Fibroblast of upper back skin (primary cell): ENCODE data around the gene FXR2.
"Not testable (repeated sequence)": the region's sequence is repeated elsewhere in the genome, so short reads cannot be mapped to it uniquely, and the experiment has no call there.

Experiments used
- DNase-seq: peaks from one replicate; pipeline ENCODE4 v3.0.0-alpha.2; 2013

FXR2 gene

GRCh38 chr17:7614425-7615264 is at the start of gene FXR2:
Gene FXR2 (minus strand): TSS chr17:7614897. CDS start chr17:7614532, 365 bp downstream.
- DNase-seq = peak; percentile 100

- DNase-seq = no peak
These were observed 42.4 kb upstream of the FXR2 start for GRCh38 chr17:7656958-7657609.

- DNase-seq = no peak
These were observed 40.8 kb upstream of the FXR2 start for GRCh38 chr17:7655541-7655840.

GRCh38 chr17:7654832-7655540 is 40.3 kb upstream of the FXR2 start:
- peak; percentile 33 for DNase-seq

- no peak for DNase-seq
These were observed 38.0 kb upstream of the FXR2 start for GRCh38 chr17:7652388-7653356.

GRCh38 chr17:7651665-7652387 is 37.1 kb upstream of the FXR2 start:
- no peak for DNase-seq

GRCh38 chr17:7651097-7651664 is 36.5 kb upstream of the FXR2 start:
- DNase-seq = no peak

GRCh38 chr17:7650509-7651096 is 35.9 kb upstream of the FXR2 start, which contains the start of gene ATP1B2:
Gene ATP1B2 (plus strand): TSS chr17:7650926. CDS start chr17:7651519, 593 bp downstream.
- no peak for DNase-seq

- no peak for DNase-seq
These were observed 32.3 kb upstream of the FXR2 start for GRCh38 chr17:7647018-7647417.

- DNase-seq = no peak
These were observed 31.8 kb upstream of the FXR2 start for GRCh38 chr17:7646457-7646856.

GRCh38 chr17:7644775-7645174 is 30.1 kb upstream of the FXR2 start:
- DNase-seq = no peak

- not testable (repeated sequence) for DNase-seq
These were observed 26.9 kb upstream of the FXR2 start for GRCh38 chr17:7641635-7642034.

GRCh38 chr17:7640783-7641182 is 26.1 kb upstream of the FXR2 start:
- DNase-seq = no peak

- no peak for DNase-seq
These were observed 21.5 kb upstream of the FXR2 start for GRCh38 chr17:7636163-7636562.

GRCh38 chr17:7634384-7634783 is 19.7 kb upstream of the FXR2 start:
- peak; percentile 49 for DNase-seq

- no peak for DNase-seq
These were observed 18.4 kb upstream of the FXR2 start for GRCh38 chr17:7633093-7633492.

- peak; percentile 44 for DNase-seq
These were observed 17.8 kb upstream of the FXR2 start for GRCh38 chr17:7632492-7632894.

- DNase-seq = no peak
These were observed 17.0 kb upstream of the FXR2 start for GRCh38 chr17:7631398-7632380.

- DNase-seq = no peak
These were observed 15.4 kb upstream of the FXR2 start, which contains the start of gene SHBG for GRCh38 chr17:7629939-7630571. Gene SHBG (plus strand): TSS chr17:7630135. CDS start chr17:7630173, 38 bp downstream.
